ENCODE data around the gene SH3RF3. TPM values are rescaled to one million over a fixed set of nuclear protein-coding genes. Genes with fewer than 3 reads are reported as not detected.

The SH3RF3 gene
- total RNA-seq, 2 experiments from 2014 or later: 1.9 to 2.3 TPM

- Mint-ChIP-seq H3K27me3 (no peaks in the 10 kb centered on the region), H3K9me3 (no peaks in the 10 kb centered on the region), H3K36me3 (ENCODE audit: low read depth) (no peaks in the 10 kb centered on the region), H3K4me1 (ENCODE audit: low read depth) (peaks cover 2% of the 10 kb centered on the region), H3K4me3 (no peak overlapping the region), H3K27ac (no peak overlapping the region)
- no peak for ATAC-seq
- CTCF ChIA-PET: no interaction called here
- no peak for DNase-seq
- TF ChIP-seq, protein P1, sequence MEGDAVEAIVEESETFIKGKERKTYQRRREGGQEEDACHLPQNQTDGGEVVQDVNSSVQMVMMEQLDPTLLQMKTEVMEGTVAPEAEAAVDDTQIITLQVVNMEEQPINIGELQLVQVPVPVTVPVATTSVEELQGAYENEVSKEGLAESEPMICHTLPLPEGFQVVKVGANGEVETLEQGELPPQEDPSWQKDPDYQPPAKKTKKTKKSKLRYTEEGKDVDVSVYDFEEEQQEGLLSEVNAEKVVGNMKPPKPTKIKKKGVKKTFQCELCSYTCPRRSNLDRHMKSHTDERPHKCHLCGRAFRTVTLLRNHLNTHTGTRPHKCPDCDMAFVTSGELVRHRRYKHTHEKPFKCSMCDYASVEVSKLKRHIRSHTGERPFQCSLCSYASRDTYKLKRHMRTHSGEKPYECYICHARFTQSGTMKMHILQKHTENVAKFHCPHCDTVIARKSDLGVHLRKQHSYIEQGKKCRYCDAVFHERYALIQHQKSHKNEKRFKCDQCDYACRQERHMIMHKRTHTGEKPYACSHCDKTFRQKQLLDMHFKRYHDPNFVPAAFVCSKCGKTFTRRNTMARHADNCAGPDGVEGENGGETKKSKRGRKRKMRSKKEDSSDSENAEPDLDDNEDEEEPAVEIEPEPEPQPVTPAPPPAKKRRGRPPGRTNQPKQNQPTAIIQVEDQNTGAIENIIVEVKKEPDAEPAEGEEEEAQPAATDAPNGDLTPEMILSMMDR (IDR thresholded peaks at IDR 0.05): no peak
- intact Hi-C loops (cut with micrococcal nuclease): no loop called here
- POLR2A ChIA-PET: no interaction called here
Observed at GRCh38 chr2:109478906-109479493, 350.0 kb downstream of the SH3RF3 start.

- Mint-ChIP-seq H3K4me3 (no peak overlapping the region), H3K36me3 (ENCODE audit: low read depth) (no peaks in the 10 kb centered on the region), H3K9me3 (no peaks in the 10 kb centered on the region), H3K4me1 (ENCODE audit: low read depth) (peaks cover 2% of the 10 kb centered on the region), H3K27ac (no peak overlapping the region), H3K27me3 (no peaks in the 10 kb centered on the region)
- ChIA-PET POLR2A (no interaction called here), CTCF (no interaction called here)
- ATAC-seq (no peak), DNase-seq (no peak)
- intact Hi-C loops (cut with micrococcal nuclease): no loop called here
- TF ChIP-seq, protein P1 (IDR thresholded peaks at IDR 0.05): no peak
Observed at GRCh38 chr2:109479804-109480203, 350.8 kb downstream of the SH3RF3 start.

DNA sequence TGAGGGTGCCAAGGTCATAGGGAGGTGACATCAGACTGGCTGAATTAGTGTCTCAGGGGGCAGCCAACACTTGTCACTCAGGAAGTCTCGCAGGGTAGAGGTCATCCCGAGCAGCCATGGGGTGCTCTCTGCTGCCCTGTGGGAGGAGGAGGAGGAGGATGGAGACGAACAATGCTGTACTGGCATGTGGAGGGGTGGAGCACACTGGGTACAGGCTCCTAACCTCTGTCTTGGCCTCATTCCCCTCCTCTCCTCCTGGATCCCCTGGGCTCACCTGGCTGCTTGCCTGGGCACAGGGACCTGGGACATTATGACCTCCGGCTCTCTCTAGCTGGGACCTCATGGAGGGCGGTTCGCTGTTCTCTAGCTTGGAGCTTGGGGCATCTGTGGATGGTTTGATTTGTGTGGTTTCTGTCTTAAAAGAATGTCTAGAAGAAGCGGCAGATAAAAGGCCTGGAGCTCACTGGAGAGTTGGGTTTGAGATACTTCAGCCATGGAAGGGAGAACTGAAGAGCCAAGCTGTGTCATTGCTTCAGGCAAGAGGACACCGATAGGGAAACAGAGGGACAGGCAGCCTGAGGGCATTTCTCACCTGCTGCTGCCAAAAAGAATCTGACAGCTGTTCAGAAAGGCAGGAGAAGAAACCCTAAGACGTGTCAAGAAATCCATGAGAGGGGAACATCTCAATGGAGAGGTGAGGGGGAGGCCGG, 351.6 kb downstream of the SH3RF3 start:
- H3K4me1 Mint-ChIP-seq (ENCODE audit: low read depth): peaks cover under 1% of the 10 kb centered on the region
- intact Hi-C loops (cut with micrococcal nuclease): no loop called here
- H3K27me3 Mint-ChIP-seq: no peaks in the 10 kb centered on the region
- DNase-seq (no peak), ATAC-seq (no peak)
- H3K27ac Mint-ChIP-seq: no peak overlapping the region
- no peak overlapping the region for H3K4me3 Mint-ChIP-seq
- H3K9me3 Mint-ChIP-seq: no peaks in the 10 kb centered on the region
- H3K36me3 Mint-ChIP-seq (ENCODE audit: low read depth): no peaks in the 10 kb centered on the region
- POLR2A ChIA-PET: no interaction called here
- CTCF ChIA-PET: interaction anchor here (0.7 kb wide), 1 partner anchor 104 kb away, joined by 3 read pairs; no protein-coding TSS in a partner anchor
- TF ChIP-seq, protein P1 (IDR thresholded peaks at IDR 0.05): no peak

DNA sequence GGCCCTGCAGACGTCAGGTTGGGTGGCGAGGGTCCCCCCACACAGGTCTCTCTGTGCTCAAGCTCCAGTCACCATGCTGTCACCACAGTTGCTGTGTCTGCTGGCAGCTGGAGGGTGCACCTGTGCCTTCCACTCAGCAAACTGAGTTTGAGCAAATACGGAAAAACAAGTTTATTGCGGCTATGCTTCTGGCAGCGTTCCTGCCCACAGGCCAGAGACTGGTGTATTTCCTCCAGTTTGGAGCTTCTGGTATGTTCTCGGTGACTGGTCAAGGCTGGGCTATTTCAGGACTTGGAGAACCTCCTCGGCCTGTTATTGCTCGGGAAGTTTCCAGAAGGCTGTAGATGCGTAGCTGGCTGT, 352.2 kb downstream of the SH3RF3 start:
- Mint-ChIP-seq H3K27ac (no peak overlapping the region), H3K9me3 (no peaks in the 10 kb centered on the region), H3K36me3 (ENCODE audit: low read depth) (no peaks in the 10 kb centered on the region), H3K27me3 (no peaks in the 10 kb centered on the region), H3K4me1 (ENCODE audit: low read depth) (no peaks in the 10 kb centered on the region), H3K4me3 (no peak overlapping the region)
- DNase-seq (no peak), ATAC-seq (no peak)
- ChIA-PET CTCF (interaction anchor here (0.7 kb wide), 1 partner anchor 103 kb away, joined by 3 read pairs; no protein-coding TSS in a partner anchor), POLR2A (no interaction called here)
- TF ChIP-seq, protein P1 (IDR thresholded peaks at IDR 0.05): no peak
- intact Hi-C loops (cut with micrococcal nuclease): no loop called here

DNA sequence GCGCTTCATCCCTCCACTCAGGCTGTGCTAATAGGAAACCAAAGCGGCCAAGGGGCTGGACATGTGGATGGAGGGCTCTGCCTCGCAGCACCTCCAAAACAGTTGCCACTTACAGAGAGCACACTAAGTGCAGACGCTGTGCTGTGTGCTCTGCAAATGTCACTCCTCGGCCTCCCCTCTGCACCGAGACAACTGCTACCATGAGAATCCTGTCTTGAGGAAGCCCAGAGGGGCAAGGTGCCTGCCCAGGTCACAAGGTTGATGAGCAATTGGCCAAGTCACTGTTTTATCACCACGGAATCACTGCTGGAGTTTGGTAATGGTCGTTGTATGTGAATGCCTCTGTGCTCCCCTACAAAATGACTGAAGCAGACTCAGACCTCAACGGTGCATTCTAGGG, 352.6 kb downstream of the SH3RF3 start:
- TF ChIP-seq, protein P1 (IDR thresholded peaks at IDR 0.05): no peak
- Mint-ChIP-seq H3K27me3 (no peaks in the 10 kb centered on the region), H3K9me3 (no peaks in the 10 kb centered on the region), H3K4me3 (no peak overlapping the region), H3K4me1 (ENCODE audit: low read depth) (no peaks in the 10 kb centered on the region), H3K27ac (no peak overlapping the region), H3K36me3 (ENCODE audit: low read depth) (no peaks in the 10 kb centered on the region)
- ATAC-seq (no peak), DNase-seq (no peak)
- ChIA-PET POLR2A (no interaction called here), CTCF (interaction anchor here (0.7 kb wide), 1 partner anchor 103 kb away, joined by 3 read pairs; no protein-coding TSS in a partner anchor)
- intact Hi-C loops (cut with micrococcal nuclease): no loop called here

Measured in activated CD8-positive, alpha-beta T cell treated with anti-CD3 and anti-CD28 coated beads for 36 hours (primary cell).